Activated CD4-positive, alpha-beta T cell treated with anti-CD3 and anti-CD28 coated beads for 36 hours (primary cell): ENCODE results near the gene RAPGEF2. TPM values are rescaled to one million over a fixed set of nuclear protein-coding genes. Genes with fewer than 3 reads are reported as not detected.

ENCODE experiments used
- ATAC-seq: fragments of 200-7000 bp; cut with Tn5 transposase; one replicate; pipeline ENCODE4 v1.10.0; 2021; ENCODE audit warnings: mild to moderate bottlenecking, moderate library complexity
- CTCF ChIA-PET: fragments of 350-600 bp; sonication (Branson Sonifier 250); formaldehyde crosslinking; loops from one replicate; lab custom pipeline; 2021; ENCODE audit warnings: antibody characterized with exemption; lab: Charles Lee
- POLR2A ChIA-PET: fragments of 350-600 bp; sonication (Branson Sonifier 250); formaldehyde crosslinking; loops from one replicate; lab custom pipeline; 2021; ENCODE audit warnings: antibody characterized with exemption, inconsistent platforms; lab: Charles Lee
- DNase-seq: peaks from one replicate; pipeline ENCODE4 v3.0.0-alpha.2; 2020
- H3K27ac Mint-ChIP-seq: one replicate; pipeline ENCODE4 v1.8.0; 2021; ENCODE audit warnings: mixed read lengths
- H3K27me3 Mint-ChIP-seq: one replicate; pipeline ENCODE4 v1.8.0; 2021; ENCODE audit warnings: mixed read lengths
- H3K36me3 Mint-ChIP-seq: one replicate; pipeline ENCODE4 v1.8.0; 2021; ENCODE audit warnings: low read depth, mixed read lengths
- H3K4me1 Mint-ChIP-seq: one replicate; pipeline ENCODE4 v1.8.0; 2021; ENCODE audit warnings: mixed read lengths
- H3K4me3 Mint-ChIP-seq: one replicate; pipeline ENCODE4 v1.8.0; 2021; ENCODE audit warnings: mild to moderate bottlenecking, moderate library complexity, mixed read lengths
- H3K9me3 Mint-ChIP-seq: one replicate; pipeline ENCODE4 v1.8.0; 2021; ENCODE audit warnings: low read depth, mixed read lengths
- intact Hi-C, 2 experiments: fragments of 100-400 bp; cut with DNase I in 1 of 2; cut with micrococcal nuclease in 1 of 2; formaldehyde crosslinking; loops; one replicate each; pipeline versions ENCODE4 v1.14.2 to v1.15.1; 2022 to 2024; cut with DNase I, micrococcal nuclease
- total RNA-seq, 2 experiments: library from RNA; stranded (reverse); gene quantifications; one replicate each; pipeline ENCODE4 v1.2.3, GENCODE V29; 2021

Gene RAPGEF2
- total RNA-seq, 2 experiments from 2014 or later = 18.5 to 20.2 TPM

GRCh38 chr4:159224408-159224807, 121.5 kb downstream of the RAPGEF2 start:
- peaks cover 3% of the 10 kb centered on the region for H3K36me3 Mint-ChIP-seq
- no peak overlapping the region for H3K27ac Mint-ChIP-seq
- ChIA-PET POLR2A (no interaction called here), CTCF (no interaction called here)
- H3K27me3 Mint-ChIP-seq = no peaks in the 10 kb centered on the region
- no peak overlapping the region for H3K4me3 Mint-ChIP-seq
- peaks cover 11% of the 10 kb centered on the region for H3K4me1 Mint-ChIP-seq
- no peak for DNase-seq
- no peaks in the 10 kb centered on the region for H3K9me3 Mint-ChIP-seq
- intact Hi-C loops = no loop called here
- ATAC-seq = no peak

- ATAC-seq (no peak), DNase-seq (no peak)
- peaks cover 15% of the 10 kb centered on the region for H3K4me1 Mint-ChIP-seq
- H3K36me3 Mint-ChIP-seq = peaks cover 3% of the 10 kb centered on the region
- intact Hi-C loops = no loop called here
- CTCF ChIA-PET = interaction anchor here (1.2 kb wide), 1 partner anchor 21 kb away, joined by 3 read pairs; no protein-coding TSS in a partner anchor
- no peak overlapping the region for H3K27ac Mint-ChIP-seq
- no peaks in the 10 kb centered on the region for H3K27me3 Mint-ChIP-seq
- no peak overlapping the region for H3K4me3 Mint-ChIP-seq
- H3K9me3 Mint-ChIP-seq = peaks cover 3% of the 10 kb centered on the region
- POLR2A ChIA-PET = no interaction called here
These were observed 124.5 kb downstream of the RAPGEF2 start for GRCh38 chr4:159227378-159227777.

GRCh38 chr4:159227984-159228383, 125.1 kb downstream of the RAPGEF2 start:
- CTCF ChIA-PET = no interaction called here
- Mint-ChIP-seq H3K4me1 (peaks cover 20% of the 10 kb centered on the region), H3K27me3 (no peaks in the 10 kb centered on the region), H3K9me3 (peaks cover 4% of the 10 kb centered on the region), H3K36me3 (peaks cover 3% of the 10 kb centered on the region), H3K4me3 (no peak overlapping the region), H3K27ac (no peak overlapping the region)
- DNase-seq = no peak
- intact Hi-C loops = no loop called here
- POLR2A ChIA-PET = no interaction called here
- no peak for ATAC-seq

- ChIA-PET POLR2A (no interaction called here), CTCF (no interaction called here)
- peaks cover 22% of the 10 kb centered on the region for H3K4me1 Mint-ChIP-seq
- peaks cover 3% of the 10 kb centered on the region for H3K36me3 Mint-ChIP-seq
- H3K9me3 Mint-ChIP-seq = peaks cover 4% of the 10 kb centered on the region
- H3K27me3 Mint-ChIP-seq = no peaks in the 10 kb centered on the region
- intact Hi-C loops = no loop called here
- no peak for ATAC-seq
- DNase-seq = no peak
- no peak overlapping the region for H3K4me3 Mint-ChIP-seq
- H3K27ac Mint-ChIP-seq = no peak overlapping the region
These were observed 126.3 kb downstream of the RAPGEF2 start for GRCh38 chr4:159229164-159229563.

- H3K9me3 Mint-ChIP-seq = peaks cover 4% of the 10 kb centered on the region
- H3K36me3 Mint-ChIP-seq = no peaks in the 10 kb centered on the region
- no peak overlapping the region for H3K27ac Mint-ChIP-seq
- POLR2A ChIA-PET = no interaction called here
- CTCF ChIA-PET = interaction anchor here (1.4 kb wide), 1 partner anchor 29 kb away, joined by 3 read pairs; no protein-coding TSS in a partner anchor
- DNase-seq (no peak), ATAC-seq (no peak)
- H3K4me1 Mint-ChIP-seq = peaks cover 16% of the 10 kb centered on the region
- H3K4me3 Mint-ChIP-seq = no peak overlapping the region
- intact Hi-C loops = no loop called here
- H3K27me3 Mint-ChIP-seq = no peaks in the 10 kb centered on the region
These were observed 129.7 kb downstream of the RAPGEF2 start for GRCh38 chr4:159232465-159233106.

- intact Hi-C loops = no loop called here
- no peak overlapping the region for H3K4me3 Mint-ChIP-seq
- H3K4me1 Mint-ChIP-seq = peaks cover 30% of the 10 kb centered on the region
- H3K36me3 Mint-ChIP-seq = peaks cover 3% of the 10 kb centered on the region
- peaks cover 4% of the 10 kb centered on the region for H3K9me3 Mint-ChIP-seq
- H3K27me3 Mint-ChIP-seq = no peaks in the 10 kb centered on the region
- POLR2A ChIA-PET = interaction anchor here (0.5 to 0.7 kb wide), 2 partner anchors 17 to 19 kb away, joined by 3 to 4 read pairs; no protein-coding TSS in a partner anchor
- no peak overlapping the region for H3K27ac Mint-ChIP-seq
- ATAC-seq (no peak), DNase-seq (no peak)
- CTCF ChIA-PET = no interaction called here
These were observed 133.0 kb downstream of the RAPGEF2 start for GRCh38 chr4:159235779-159236368.

GRCh38 chr4:159237975-159238374, 135.1 kb downstream of the RAPGEF2 start:
- CTCF ChIA-PET = interaction anchor here (0.7 to 1.2 kb wide), 4 partner anchors 46 to 386 kb away, joined by 3 to 4 read pairs (median 3); no protein-coding TSS in a partner anchor
- no peak overlapping the region for H3K4me3 Mint-ChIP-seq
- no peak for DNase-seq
- H3K27ac Mint-ChIP-seq = no peak overlapping the region
- no peaks in the 10 kb centered on the region for H3K27me3 Mint-ChIP-seq
- ATAC-seq = no peak
- H3K9me3 Mint-ChIP-seq = no peaks in the 10 kb centered on the region
- intact Hi-C loops = no loop called here
- peaks cover 22% of the 10 kb centered on the region for H3K4me1 Mint-ChIP-seq
- POLR2A ChIA-PET = interaction anchor here (0.6 kb wide), 1 partner anchor 74 kb away, joined by 5 read pairs; no protein-coding TSS in a partner anchor
- peaks cover 7% of the 10 kb centered on the region for H3K36me3 Mint-ChIP-seq

GRCh38 chr4:159238631-159239030, 135.8 kb downstream of the RAPGEF2 start:
- no peak overlapping the region for H3K4me3 Mint-ChIP-seq
- H3K27me3 Mint-ChIP-seq = no peaks in the 10 kb centered on the region
- no peak overlapping the region for H3K27ac Mint-ChIP-seq
- peaks cover 7% of the 10 kb centered on the region for H3K36me3 Mint-ChIP-seq
- DNase-seq = no peak
- no peaks in the 10 kb centered on the region for H3K9me3 Mint-ChIP-seq
- intact Hi-C loops = no loop called here
- ChIA-PET CTCF (interaction anchor here (0.8 to 1.5 kb wide), 3 partner anchors 14 to 387 kb away, joined by 3 to 4 read pairs (median 3); no protein-coding TSS in a partner anchor), POLR2A (no interaction called here)
- H3K4me1 Mint-ChIP-seq = peaks cover 20% of the 10 kb centered on the region
- no peak for ATAC-seq

GRCh38 chr4:159239629-159240028, 136.8 kb downstream of the RAPGEF2 start:
- peak; percentile 36 for ATAC-seq
- peaks cover 12% of the 10 kb centered on the region for H3K36me3 Mint-ChIP-seq
- no peaks in the 10 kb centered on the region for H3K9me3 Mint-ChIP-seq
- CTCF ChIA-PET = interaction anchor here (1.5 kb wide), 1 partner anchor 13 kb away, joined by 4 read pairs; no protein-coding TSS in a partner anchor
- H3K27ac Mint-ChIP-seq = no peak overlapping the region
- POLR2A ChIA-PET = no interaction called here
- H3K4me1 Mint-ChIP-seq = peaks cover 20% of the 10 kb centered on the region
- no peak overlapping the region for H3K4me3 Mint-ChIP-seq
- H3K27me3 Mint-ChIP-seq = no peaks in the 10 kb centered on the region
- intact Hi-C loops = no loop called here
- no peak for DNase-seq

- Mint-ChIP-seq H3K4me3 (no peak overlapping the region), H3K4me1 (peaks cover 20% of the 10 kb centered on the region), H3K27me3 (no peaks in the 10 kb centered on the region), H3K9me3 (no peaks in the 10 kb centered on the region), H3K36me3 (peaks cover 12% of the 10 kb centered on the region), H3K27ac (no peak overlapping the region)
- ChIA-PET POLR2A (no interaction called here), CTCF (interaction anchor here (0.6 to 1.5 kb wide), 2 partner anchors 12 to 67 kb away, joined by 3 to 4 read pairs; no protein-coding TSS in a partner anchor)
- intact Hi-C loops = no loop called here
- no peak for ATAC-seq
- no peak for DNase-seq
These were observed 137.2 kb downstream of the RAPGEF2 start for GRCh38 chr4:159240046-159240445.

- no peak for DNase-seq
- POLR2A ChIA-PET = no interaction called here
- Mint-ChIP-seq H3K27me3 (no peaks in the 10 kb centered on the region), H3K4me1 (peaks cover 20% of the 10 kb centered on the region), H3K9me3 (no peaks in the 10 kb centered on the region), H3K27ac (peak overlapping the region; percentile 60), H3K4me3 (no peak overlapping the region), H3K36me3 (peaks cover 12% of the 10 kb centered on the region)
- intact Hi-C loops = no loop called here
- CTCF ChIA-PET = interaction anchor here (0.6 kb wide), 1 partner anchor 68 kb away, joined by 3 read pairs; no protein-coding TSS in a partner anchor
- no peak for ATAC-seq
These were observed 137.8 kb downstream of the RAPGEF2 start for GRCh38 chr4:159240687-159241086.
